OCI-LY1 (cell line): ENCODE data around the gene GRHPR.

Source experiments
- H2AFZ ChIP-seq: fragments of 200-600 bp; sonication (generic), shearing (Covaris generic); 2 replicates; pipeline ENCODE4 v1.6.0; 2014; ENCODE audit warnings: antibody characterized with exemption, mild to moderate bottlenecking, low read length
- H3F3A ChIP-seq: fragments of 200-600 bp; sonication (generic), shearing (Covaris generic); 2 replicates; pipeline ENCODE4 v1.6.0; 2014; ENCODE audit warnings: mild to moderate bottlenecking, antibody characterized with exemption, low read length, moderate library complexity; ENCODE audit not compliant: insufficient read depth
- H3K27ac ChIP-seq: fragments of 200-600 bp; sonication (generic); 2 replicates; pipeline ENCODE4 v1.5.1; 2014; ENCODE audit warnings: low read length, mixed run types, mild to moderate bottlenecking, low read depth; ENCODE audit not compliant: poor library complexity, severe bottlenecking
- H3K27me3 ChIP-seq: fragments of 200-600 bp; sonication (generic); 2 replicates; pipeline ENCODE4 v1.6.0; 2014; ENCODE audit warnings: antibody characterized with exemption, mild to moderate bottlenecking, low read length, moderate library complexity; ENCODE audit not compliant: insufficient read depth
- H3K36me3 ChIP-seq: fragments of 200-600 bp; sonication (generic); 2 replicates; pipeline ENCODE4 v1.6.1; 2014; ENCODE audit warnings: mild to moderate bottlenecking, antibody characterized with exemption, low read length, moderate library complexity, mixed read lengths; ENCODE audit not compliant: insufficient read depth
- H3K4me1 ChIP-seq: fragments of 200-600 bp; sonication (generic); 2 replicates; pipeline ENCODE4 v1.5.1; 2014; ENCODE audit warnings: mild to moderate bottlenecking, low read length, moderate library complexity; ENCODE audit not compliant: insufficient read depth, severe bottlenecking
- H3K4me2 ChIP-seq: fragments of 200-600 bp; sonication (generic), shearing (Covaris generic); 2 replicates; pipeline ENCODE4 v1.6.1; 2014; ENCODE audit warnings: low read length
- H3K4me3 ChIP-seq: fragments of 200-600 bp; sonication (generic); 2 replicates; pipeline ENCODE4 v1.5.1; 2014; ENCODE audit warnings: low read length, low read depth, mild to moderate bottlenecking, mixed read lengths; ENCODE audit not compliant: poor library complexity, severe bottlenecking
- H3K79me2 ChIP-seq: fragments of 200-600 bp; shearing (Covaris generic); 2 replicates; pipeline ENCODE4 v1.6.1; 2016; ENCODE audit warnings: mixed run types, low read length, mixed read lengths; ENCODE audit not compliant: insufficient read depth
- H3K9ac ChIP-seq: fragments of 200-600 bp; sonication (generic), shearing (Covaris generic); 2 replicates; pipeline ENCODE4 v1.6.1; 2014; ENCODE audit warnings: mild to moderate bottlenecking, low read length, mixed read lengths
- H3K9me2 ChIP-seq: fragments of 200-600 bp; sonication (generic), shearing (Covaris generic); 2 replicates; pipeline ENCODE4 v1.6.1; 2014; ENCODE audit warnings: low read depth, mild to moderate bottlenecking, low read length, mixed read lengths
- H3K9me3 ChIP-seq: fragments of 200-600 bp; shearing (Covaris generic); 2 replicates; pipeline ENCODE4 v1.6.1; 2014; ENCODE audit warnings: low read length, mixed read lengths
- H4K20me1 ChIP-seq: fragments of 200-600 bp; sonication (generic), shearing (Covaris generic); 2 replicates; pipeline ENCODE4 v1.6.0; 2016; ENCODE audit warnings: mild to moderate bottlenecking, low read length; ENCODE audit not compliant: insufficient read depth
- CTCF ChIP-seq: fragments of 200-600 bp; sonication (generic), shearing (Covaris generic); IDR thresholded peaks from 2 replicates; pipeline ENCODE4 v1.5.1; 2017; ENCODE audit warnings: mild to moderate bottlenecking, antibody characterized with exemption, low read length, moderate library complexity, mixed read lengths
- EZH2 ChIP-seq: fragments of 200-600 bp; sonication (generic), shearing (Covaris generic); IDR thresholded peaks from 2 replicates; pipeline ENCODE4 v1.8.0; 2017; ENCODE audit warnings: borderline replicate concordance, mixed run types, mild to moderate bottlenecking, antibody characterized with exemption, low read length, moderate library complexity, mixed read lengths

GRHPR gene

GRCh38 chr9:37485389-37486255 is 63.1 kb downstream of the GRHPR start, which contains the start of gene POLR1E:
POLR1E (plus strand) TSS chr9:37485948; CDS start chr9:37486048, 100 bp downstream.
- Histone ChIP-seq H3K4me3 (peak within 1 kb of the TSS; percentile 99), H4K20me1 (no peaks in the 10 kb centered on the region), H3K9me2 (no peaks in the 10 kb centered on the region), H2AFZ (peak within 1 kb of the TSS; percentile 39; the same call in 1 of the 2 replicates), H3K9ac (peak within 1 kb of the TSS; percentile 100), H3K36me3 (peaks cover 40% of the 10 kb centered on the region), H3K9me3 (no peaks in the 10 kb centered on the region), H3K79me2 (peaks cover 13% of the 10 kb centered on the region), H3K27me3 (no peaks in the 10 kb centered on the region; the same call in 1 of the 2 replicates), H3F3A (no peaks in the 10 kb centered on the region), H3K4me2 (peak within 1 kb of the TSS; percentile 100), H3K27ac (peak within 1 kb of the TSS; percentile 67), H3K4me1 (peaks cover 34% of the 10 kb centered on the region)
- TF ChIP-seq EZH2 (no peak), CTCF (no peak)

GRCh38 chr9:37486256-37486615 is 63.7 kb downstream of the GRHPR start:
- H3K9ac ChIP-seq = peak overlapping the region; percentile 100

More at GRCh38 chr9:37486256-37486615, 63.7 kb downstream of the GRHPR start:
- no peaks in the 10 kb centered on the region for H3K9me2 ChIP-seq
- no peaks in the 10 kb centered on the region; the same call in 1 of the 2 replicates for H3K27me3 ChIP-seq
- H3F3A ChIP-seq = no peaks in the 10 kb centered on the region
- H3K4me1 ChIP-seq = peaks cover 34% of the 10 kb centered on the region
- H3K79me2 ChIP-seq = peaks cover 13% of the 10 kb centered on the region
- peak overlapping the region; percentile 99 for H3K4me3 ChIP-seq
- peaks cover 46% of the 10 kb centered on the region for H3K36me3 ChIP-seq
- peak overlapping the region; percentile 100 for H3K4me2 ChIP-seq
- no peak overlapping the region for H2AFZ ChIP-seq
- no peak for TF ChIP-seq EZH2
- TF ChIP-seq CTCF = no peak
- peak overlapping the region; percentile 47 for H3K27ac ChIP-seq
- H3K9me3 ChIP-seq = no peaks in the 10 kb centered on the region
- no peaks in the 10 kb centered on the region for H4K20me1 ChIP-seq
